GM18909 (cell line): ENCODE results near the gene PSG11.
"Not testable (repeated sequence)": the region's sequence is repeated elsewhere in the genome, so short reads cannot be mapped to it uniquely, and the experiment has no call there.

Source experiments
- ATAC-seq: cut with Tn5 transposase; IDR thresholded peaks from one replicate; pipeline ENCODE4 v1.9.1; 2021; ENCODE audit warnings: mild to moderate bottlenecking; ENCODE audit not compliant: unreplicated experiment, poor library complexity

The PSG11 gene

GRCh38 chr19:42989851-42990250, 36.4 kb downstream of the PSG11 start:
- no peak for ATAC-seq

DNA sequence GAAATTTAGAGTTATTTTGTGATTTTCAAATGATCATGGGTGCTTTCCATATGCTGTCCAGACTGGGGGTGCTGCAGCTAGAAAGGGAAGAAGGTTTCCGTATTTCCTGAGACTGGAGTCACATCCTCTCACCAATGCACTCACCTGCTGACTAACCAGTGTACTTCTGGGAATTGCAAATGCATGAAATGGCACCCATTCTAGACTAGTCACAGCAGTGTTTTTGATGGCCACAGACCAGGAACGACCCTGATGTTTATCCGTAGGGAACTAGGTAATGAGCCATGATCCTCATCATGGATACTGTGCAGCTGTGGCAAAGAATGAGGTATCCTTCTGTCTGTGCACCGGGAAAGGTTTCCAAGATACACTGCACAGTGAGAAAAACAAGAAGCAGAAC, 37.1 kb downstream of the PSG11 start:
- ATAC-seq = not testable (repeated sequence)

- not testable (repeated sequence) for ATAC-seq
Measured at GRCh38 chr19:42988206-42988605, 38.1 kb downstream of the PSG11 start.

DNA sequence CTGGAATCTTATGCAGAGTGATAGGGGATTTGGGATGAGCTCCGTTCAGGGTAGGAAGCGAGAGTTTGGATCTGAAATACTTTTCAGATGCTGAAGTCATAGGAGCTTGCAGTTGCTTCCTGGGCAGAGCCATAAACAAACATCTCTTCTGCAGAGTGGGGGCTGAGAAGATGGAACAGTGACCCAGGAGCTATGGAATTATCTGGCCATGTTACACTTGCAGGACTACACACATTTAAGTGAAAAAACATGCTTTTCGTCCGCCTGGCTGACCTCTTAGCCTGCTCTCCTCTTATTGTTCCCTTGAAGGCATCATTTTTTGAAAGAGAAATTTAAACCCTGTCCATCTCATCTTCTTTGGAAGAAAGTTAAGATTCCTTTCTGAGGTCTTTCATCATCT, 40.7 kb downstream of the PSG11 start:
- no peak for ATAC-seq

- not testable (repeated sequence) for ATAC-seq
Measured at GRCh38 chr19:42982111-42982510, 44.2 kb downstream of the PSG11 start.

DNA sequence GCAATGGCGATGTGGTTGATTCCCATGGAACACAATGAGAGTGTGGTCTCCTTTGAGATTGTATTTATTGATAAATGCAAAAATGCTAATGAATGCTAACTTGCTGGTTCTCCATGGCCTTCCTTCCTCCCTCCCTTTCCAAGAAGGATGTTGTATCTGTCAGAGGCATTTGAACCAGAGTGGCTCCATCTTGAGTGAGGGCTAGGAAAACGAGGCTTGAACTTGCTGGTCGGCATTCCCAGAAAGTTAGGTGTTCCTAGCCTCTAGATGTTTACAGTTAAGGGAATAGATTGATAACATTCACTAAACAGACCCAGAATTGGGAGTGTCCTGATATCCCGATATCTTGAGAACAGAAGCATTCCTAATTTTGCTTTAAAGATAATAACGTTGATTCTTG, 54.8 kb downstream of the PSG11 start:
- ATAC-seq = not testable (repeated sequence)

DNA sequence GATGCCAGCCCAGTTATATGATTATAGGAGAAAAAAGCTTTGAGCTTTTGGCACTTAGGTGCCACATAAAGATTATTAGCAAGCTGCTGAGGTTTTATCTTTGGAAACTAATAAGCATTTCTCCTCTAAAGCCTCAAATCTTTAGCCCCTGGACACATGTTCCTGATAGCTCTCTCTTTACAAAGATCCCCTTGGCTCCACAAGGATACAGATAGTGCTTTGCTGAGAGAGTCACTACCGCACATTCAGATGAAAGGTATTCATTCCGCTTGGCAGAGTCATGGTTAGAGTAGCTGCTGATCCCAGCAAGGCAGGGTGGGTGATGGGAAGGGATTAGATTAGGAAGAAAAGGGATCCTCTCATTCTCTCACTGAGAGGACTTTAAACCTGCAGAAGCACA, 61.1 kb downstream of the PSG11 start:
- no peak for ATAC-seq

DNA sequence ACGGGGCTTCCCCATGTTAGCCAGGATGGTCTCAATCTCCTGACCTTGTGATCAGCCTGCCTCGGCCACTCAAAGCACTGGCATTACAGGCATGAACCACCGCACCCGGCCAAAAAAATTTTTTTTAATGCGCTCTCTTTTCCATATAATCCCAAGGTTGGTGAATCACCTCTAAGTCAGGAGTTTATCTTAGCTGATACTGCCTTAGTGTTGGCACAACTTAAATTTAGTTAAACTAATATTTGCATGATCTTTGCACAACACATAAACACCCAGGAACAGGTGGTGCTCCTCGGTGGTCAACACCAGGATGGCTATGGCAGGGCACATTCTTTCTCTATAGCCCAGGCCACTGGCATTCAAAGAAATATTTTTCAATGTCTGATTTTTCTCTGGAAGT, 65.2 kb downstream of the PSG11 start:
- ATAC-seq = no peak
